Measurements from ENCODE around the gene ZNF823.
A peak's percentile ranks its signal among the peaks of the same experiment; 100 is the strongest.
"Not testable (repeated sequence)": the region's sequence is repeated elsewhere in the genome, so short reads cannot be mapped to it uniquely, and the experiment has no call there.

Gene ZNF823

DNA sequence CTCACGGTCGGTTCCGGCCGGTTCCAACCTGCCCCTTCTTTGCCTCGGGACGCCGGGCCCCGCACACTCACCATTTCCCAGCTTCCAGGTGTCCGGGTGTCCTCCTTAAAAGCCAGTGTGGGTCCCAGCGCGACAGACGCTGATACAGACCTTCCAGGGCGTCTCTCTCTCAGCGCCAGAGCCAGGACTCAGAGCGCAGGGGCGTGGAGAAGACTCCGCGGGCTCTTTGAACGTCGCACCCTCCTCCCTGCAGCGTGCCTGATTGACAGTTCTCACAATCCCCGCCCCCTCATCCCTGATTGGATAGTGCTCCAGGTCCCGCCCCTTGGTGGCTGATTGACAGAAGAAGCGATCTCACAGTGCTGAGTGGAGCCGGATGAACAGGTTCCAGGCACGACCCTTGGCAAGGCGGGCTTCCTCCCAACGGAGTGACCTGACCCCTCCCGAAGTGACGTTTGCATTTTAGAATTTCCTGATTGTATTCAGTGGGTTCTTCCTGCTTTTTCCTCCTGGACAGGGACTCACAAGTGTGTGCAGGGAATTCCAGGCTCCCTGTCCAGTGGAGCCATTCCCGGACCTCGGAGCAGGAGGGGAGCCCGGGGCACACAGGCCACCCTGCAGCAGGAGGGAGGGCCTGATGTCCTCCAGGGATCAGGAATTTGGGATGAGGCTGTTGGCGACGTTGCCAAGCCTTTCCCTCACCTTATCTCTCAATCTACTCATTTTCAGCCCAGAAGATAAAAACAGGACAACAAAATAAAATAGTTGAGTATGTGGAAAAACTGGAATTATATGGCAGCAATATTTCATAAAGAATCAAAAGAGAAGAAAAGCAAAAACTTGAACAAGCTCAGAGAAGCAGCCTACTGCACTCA lies at the start of gene ZNF823:
ZNF823 (minus strand) TSS at position 201 of the 875 bp plus-strand sequence; CDS start at position 74, 127 bp downstream.
- DNase-seq (ENCODE audit: low read depth, low spot score) = peak; percentile 99

DNA sequence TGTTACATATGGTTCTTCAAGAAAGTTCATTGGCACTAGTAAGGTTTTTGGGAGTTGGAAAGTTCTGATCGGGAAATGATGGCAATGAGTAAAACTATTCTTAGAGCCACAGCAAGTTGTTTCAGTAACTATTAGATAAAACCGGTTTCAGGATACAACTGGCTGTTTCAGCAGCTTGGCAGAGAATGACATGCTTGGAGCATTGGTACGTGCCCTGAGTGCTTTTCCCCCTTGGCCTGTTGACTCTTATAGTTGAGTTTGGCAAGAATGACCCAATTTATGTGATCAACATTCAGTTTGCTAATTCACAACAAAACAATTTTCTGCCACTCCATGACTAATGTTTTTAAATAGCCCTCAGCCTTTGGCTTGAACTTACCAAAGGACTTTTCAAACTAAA lies 48.8 kb upstream of the ZNF823 start:
- no peak for DNase-seq (ENCODE audit: low read depth, low spot score)

DNA sequence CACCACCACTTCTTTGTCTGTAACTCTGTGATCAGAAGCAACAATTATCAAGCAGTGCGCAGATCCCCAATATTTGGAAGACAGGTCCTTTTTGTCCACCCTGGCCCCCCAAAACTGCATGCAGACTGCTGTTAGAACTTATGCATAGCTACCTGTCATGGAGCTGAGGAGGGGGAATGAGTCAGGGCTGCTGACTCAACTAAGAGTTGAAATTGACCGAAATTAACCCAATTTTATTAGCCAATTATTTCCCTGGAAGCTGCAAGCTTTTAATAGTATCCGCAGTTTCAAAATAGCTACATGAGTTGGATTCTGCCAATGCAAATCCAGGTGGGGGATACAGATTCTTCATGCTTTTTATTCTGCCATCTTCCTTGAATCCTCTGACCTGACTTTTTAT lies 45.6 kb upstream of the ZNF823 start:
- no peak for DNase-seq (ENCODE audit: low read depth, low spot score)

DNA sequence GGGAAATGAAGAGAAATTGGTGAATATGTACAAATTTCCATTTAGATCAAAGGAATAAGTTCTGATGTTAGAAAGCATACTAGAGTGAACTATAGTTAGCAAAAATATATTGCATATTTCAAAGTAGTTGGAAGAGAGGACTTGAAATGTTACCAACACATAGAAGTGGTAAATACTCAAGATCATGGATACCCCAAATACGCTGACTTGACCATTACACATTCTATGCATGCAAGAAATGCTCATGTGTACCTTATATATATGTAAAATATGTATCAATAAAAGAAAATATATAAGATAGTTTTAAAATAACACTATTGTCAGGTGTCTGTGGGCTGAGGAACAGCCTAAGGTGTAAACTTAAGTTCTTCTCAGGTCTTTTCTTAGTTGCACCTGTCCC lies 45.0 kb upstream of the ZNF823 start:
- DNase-seq (ENCODE audit: low read depth, low spot score) = no peak

DNA sequence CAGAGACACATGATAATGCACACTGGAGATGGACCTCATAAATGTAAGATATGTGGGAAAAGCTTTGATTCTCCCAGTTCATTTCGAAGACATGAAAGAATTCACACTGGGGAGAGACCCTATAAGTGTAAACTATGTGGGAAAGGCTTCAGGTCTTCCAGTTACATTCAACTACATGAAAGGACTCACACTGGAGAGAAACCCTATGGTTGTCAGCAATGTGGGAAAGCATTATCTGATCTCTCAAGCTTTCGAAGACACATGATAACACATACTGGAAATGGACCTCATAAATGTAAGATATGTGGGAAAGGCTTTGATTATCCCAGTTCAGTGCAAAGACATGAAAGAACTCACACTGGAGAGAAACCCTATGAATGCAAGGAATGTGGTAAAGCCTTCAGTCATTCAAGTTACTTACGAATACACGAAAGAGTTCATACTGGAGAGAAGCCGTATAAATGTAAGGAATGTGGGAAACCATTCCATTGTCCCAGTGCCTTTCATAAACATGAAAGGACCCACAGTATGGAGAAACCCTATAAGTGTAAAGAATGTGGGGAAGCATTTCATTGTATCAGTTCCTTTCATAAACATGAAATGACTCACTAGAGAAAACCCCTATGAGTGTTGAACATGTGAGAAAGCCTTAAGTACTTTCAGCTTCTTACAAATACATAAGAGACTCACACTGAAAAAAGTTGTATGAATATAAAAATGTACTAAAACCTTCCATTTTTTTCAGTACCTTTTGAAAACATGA lies 42.7 kb upstream of the ZNF823 start:
- DNase-seq (ENCODE audit: low read depth, low spot score) = no peak

DNA sequence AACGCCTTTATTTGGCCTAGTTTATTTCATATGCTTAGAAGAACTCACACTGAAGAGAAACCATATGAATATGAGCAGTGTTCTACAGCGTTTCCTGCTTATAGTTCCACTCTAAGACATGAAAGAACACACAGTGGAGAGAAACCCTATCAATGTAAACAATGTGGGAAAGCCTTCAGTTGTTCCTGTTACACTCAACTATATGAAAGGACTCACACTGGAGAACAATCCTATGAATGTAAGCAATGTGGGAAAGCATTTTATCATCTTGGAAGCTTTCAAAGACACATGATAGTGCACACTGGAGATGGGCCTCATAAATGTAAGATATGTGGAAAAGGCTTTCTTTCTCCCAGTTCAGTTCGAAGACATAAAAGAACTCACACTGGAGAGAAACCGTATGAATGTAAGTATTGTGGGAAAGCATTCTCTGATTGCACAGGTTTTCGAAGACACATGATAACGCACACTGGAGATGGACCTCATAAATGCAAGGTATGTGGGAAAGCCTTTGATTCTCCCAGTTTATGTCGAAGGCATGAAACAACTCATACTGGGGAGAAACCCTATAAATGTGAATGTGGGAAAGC lies 41.8 kb upstream of the ZNF823 start:
- DNase-seq (ENCODE audit: low read depth, low spot score) = no peak

DNA sequence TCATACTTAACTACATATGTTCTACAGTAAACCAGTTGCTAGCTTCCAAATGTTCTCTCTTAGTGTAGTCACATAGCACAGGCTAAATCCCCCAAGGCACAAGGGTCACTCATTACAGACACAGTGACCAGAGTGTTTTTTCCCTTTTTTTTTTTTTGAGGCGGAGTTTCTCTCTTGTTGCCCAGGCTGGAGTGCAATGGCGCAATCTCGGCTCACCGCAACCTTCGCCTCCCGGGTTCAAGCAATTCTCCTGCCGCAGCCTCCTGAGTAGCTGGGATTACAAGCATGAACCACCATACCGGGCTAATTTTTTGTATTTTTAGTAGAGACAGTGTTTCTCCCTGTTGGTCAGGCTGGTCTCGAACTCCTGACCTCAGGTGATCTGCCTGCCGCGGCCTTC lies 37.9 kb upstream of the ZNF823 start:
- not testable (repeated sequence) for DNase-seq (ENCODE audit: low read depth, low spot score)

DNA sequence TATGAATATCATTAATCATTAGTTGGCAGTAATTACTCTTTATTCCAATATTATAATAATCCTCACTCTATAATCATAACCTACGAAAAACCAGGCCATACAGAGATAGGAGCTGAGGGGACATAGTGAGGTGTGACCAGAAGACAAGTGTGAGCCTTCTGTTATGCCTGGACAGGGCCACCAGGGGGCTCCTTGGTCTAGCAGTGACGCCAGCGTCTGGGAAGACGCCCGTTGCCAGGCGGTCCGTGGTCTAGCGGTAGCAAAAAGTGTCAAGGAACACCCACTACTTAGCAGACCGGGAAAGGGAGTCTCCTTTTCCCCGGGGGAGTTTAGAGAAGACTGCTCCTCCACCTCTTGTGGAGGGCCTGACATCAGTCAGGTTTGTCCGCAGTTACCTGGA lies 32.8 kb upstream of the ZNF823 start:
- DNase-seq (ENCODE audit: low read depth, low spot score) = not testable (repeated sequence)

DNA sequence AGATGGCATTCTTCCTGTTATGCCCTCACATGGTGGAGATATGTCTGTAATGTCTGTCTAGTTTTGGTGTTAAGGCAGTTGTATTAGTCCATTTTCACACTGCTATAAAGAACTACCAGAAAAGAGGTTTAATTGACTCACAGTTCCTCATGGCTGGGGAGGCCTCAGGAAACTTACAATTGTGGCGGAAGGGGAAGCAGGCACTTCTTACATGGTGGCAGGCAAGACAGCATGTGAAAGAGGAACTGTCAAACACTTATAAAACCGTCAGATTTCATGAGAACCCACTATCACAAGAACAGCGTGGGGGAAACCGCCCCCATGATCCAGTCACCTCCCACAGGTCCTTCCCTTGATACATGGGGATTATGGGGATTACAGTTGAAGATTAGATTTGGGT lies 31.2 kb upstream of the ZNF823 start:
- no peak for DNase-seq (ENCODE audit: low read depth, low spot score)

DNA sequence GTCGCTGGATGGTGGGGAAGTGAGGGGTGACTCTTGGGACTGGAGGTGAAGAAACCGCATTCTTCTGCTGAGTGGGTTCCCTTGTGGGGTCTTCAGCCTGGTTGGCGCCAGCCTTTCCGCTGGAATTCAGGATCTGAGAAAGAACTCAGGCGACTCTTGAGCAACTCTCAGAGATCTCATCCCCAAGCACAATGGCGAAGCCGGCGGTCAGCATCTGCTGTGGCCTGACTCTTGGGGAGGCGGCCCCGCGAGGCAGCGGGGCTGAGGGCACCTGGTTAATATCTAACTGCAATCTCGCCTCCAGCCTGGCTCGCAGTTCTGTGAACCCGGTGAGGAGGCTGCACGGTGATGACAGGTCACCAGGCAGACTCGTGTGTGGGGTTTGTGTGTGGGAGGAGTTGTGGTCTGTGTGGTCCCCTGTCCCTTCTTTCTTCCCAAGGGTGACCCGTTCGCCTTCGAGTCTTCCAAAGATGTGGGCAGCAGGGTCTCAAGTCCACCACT lies 28.9 kb upstream of the ZNF823 start:
- DNase-seq (ENCODE audit: low read depth, low spot score) = peak; percentile 67

DNA sequence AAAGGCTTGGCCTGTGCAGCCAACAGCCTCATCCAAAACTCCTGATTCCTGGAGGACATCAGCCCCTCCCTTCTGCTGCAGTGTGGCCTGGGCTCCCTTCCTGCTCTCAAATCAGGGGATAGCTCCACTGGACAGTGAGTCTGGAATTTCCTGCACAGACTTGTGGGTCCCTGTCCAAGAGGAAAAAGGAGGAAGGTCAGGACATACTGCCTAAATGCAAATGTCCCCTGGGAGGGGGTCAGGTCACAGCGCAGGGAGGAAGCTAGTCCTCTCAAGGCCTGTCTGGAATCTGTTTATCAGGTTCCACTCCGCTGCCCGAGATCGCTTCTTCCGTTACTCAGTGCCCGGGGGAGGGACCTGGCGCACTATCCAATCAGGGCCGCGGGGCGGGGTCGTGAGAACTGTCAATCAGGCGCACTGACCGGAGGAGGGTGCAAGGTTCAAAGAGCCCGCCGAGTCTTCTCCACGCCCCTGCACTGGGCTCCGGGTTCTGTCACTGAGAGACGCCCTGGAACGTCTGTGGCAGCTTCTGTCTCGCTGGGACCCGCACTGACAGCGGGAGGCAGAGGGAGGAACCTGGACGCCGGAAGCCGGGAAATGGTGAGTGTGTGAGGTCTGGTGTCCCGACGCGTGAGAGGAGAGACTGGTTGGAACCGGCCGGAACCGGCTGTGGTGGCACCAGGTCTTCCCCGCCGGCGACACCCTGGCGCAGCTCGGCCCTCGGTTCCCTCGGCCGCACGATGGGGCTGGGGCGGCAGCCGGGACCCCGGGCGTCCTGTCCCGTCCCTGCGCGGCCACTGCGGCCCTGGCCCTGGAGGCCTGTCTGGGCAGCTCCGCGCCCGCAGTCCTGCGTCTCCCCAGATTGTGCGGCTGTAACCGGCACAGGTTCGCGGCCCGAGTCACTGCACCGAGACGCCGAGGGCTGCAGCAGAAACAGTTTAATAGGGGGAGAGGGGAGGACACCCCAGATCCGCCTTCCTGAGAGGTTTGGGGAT lies 28.1 kb upstream of the ZNF823 start, which contains the start of gene ZNF441:
ZNF441 (plus strand) TSS at position 404 of the 995 bp plus-strand sequence; CDS start at position 598, 194 bp downstream.
- DNase-seq (ENCODE audit: low read depth, low spot score) = peak; percentile 98

DNA sequence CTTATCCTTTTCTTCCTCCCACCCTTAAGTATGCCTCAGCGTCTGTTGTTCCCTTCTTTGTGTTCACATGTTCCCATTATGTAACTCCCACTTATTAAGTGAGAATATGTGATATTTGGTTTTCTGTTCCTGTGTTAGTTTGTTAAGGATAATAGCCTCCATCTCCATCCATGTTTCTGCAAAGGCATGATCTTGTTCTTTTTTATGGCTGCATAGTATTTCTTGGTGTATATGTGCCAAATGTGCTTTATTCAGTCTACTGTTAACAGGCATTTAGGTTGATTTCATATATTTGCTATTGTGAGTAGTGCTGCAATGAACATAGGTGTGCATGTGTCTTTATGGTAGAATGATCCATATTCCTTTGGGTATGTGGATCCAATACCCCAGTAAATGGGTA lies 24.9 kb upstream of the ZNF823 start:
- DNase-seq (ENCODE audit: low read depth, low spot score) = no peak

DNA sequence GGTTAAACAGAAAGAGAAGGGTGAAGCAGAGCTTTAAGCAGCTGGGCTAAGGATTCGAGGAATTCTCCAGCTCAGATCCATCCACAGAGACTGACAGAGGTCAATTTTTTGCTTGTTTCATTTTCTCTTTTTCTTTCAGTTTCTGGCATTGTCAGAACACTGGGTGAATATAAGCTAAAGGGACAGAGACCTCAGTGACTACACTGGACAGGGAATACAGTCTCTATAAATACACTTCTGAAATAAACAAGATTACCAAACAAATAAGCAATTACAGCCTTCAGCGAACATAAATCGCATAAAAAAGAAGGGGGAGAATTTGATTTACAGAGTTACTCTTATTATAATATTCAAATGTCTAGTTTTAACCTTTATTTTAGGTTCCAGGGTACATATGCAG lies 24.4 kb upstream of the ZNF823 start:
- no peak for DNase-seq (ENCODE audit: low read depth, low spot score)

DNA sequence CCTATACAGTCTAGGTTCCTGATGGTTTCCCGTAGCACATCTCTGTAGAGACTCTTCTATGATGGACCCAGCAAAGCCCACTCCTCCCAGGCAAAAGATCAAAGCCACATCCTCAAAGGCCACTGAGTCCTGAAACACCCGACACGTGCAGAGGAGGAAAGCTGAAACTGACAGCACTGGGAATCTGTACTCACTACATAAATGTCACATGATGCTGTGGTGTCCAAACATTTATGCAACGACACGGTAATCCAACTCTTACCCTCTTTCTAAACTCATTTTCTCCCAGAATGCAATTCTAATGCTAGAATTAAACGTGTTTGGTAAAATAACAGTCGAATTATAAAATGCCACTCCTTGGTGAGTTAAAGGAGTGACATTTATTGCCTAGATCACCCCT lies 21.1 kb upstream of the ZNF823 start:
- no peak for DNase-seq (ENCODE audit: low read depth, low spot score)

DNA sequence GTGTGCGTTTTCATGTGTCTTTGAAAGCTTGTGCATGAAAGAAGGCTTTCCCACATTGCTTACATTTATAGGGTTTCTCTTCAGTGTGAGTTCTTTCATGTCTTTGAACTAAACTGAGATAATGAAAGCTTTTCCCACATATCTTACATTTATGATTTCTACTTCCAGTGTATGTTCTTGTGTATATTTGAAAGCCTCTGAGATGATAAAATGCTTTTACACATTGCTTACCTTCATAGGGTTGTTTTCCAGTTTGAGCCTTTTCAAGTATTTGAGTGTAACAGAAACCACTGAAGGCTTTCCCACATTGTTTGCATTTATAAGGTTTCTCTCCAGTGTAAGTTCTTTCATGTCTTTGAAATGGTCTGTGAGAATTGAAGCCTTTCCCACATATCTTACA lies 18.2 kb upstream of the ZNF823 start:
- DNase-seq (ENCODE audit: low read depth, low spot score) = no peak

DNA sequence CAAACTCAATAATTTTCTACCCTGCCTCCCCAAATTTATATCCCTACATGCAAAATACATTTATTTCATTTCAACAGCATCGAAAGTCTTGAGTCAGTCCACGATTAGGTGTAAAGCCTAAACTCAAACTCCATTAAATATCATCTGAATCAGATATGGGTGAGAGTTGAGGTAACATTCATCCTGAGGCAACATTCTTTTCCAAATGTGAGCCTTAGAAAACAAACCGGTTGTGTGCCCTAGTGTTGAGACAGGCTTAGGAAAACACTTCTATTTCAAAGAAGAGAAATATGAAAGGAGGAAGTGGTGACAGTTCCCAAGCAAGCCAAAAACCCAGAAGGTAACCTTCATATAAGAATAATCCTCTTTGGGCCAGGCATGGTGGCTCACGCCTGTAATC lies 15.9 kb upstream of the ZNF823 start:
- no peak for DNase-seq (ENCODE audit: low read depth, low spot score)

DNA sequence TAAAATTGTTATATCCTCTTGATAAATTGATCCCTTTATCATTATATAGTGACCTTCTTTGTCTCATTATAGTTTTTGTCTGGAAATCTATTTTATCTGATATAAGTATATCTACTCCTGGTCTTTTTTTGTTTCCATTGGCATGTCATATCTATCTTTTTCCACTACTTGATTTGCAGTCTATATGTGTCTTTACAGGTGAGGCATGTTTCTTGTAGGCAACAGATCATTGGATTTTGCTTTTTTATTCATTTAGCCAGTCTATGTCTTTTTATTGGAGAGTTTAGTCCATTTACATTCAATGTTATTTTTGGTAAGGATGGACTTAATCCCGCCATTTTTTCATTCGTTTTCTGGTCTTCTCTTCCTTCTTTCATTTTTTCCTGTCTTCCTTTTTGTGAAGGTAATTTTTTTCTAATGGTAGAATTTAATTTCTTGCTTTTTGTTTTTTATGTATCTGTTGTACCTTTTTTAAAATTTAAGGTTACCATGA lies 13.5 kb upstream of the ZNF823 start:
- DNase-seq (ENCODE audit: low read depth, low spot score) = no peak

DNA sequence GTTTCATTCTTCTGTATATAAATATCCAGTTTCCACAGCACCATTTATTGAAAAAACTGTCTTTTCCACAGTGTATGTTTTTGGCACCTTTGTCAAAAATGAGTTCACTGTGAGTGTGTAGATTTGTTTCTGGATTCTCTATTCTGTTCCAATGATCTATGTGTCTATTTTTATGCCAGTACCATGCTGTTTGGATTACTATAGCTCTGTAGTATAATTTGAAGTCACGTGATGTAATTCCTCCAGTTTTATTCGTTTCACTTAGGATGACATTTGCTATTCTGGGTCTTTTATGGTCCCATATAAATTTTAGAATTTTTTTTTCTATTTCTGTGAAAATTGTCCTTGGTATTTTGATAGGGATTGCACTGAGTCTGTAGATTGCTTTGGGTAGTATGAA lies 11.0 kb upstream of the ZNF823 start:
- no peak for DNase-seq (ENCODE audit: low read depth, low spot score)

DNA sequence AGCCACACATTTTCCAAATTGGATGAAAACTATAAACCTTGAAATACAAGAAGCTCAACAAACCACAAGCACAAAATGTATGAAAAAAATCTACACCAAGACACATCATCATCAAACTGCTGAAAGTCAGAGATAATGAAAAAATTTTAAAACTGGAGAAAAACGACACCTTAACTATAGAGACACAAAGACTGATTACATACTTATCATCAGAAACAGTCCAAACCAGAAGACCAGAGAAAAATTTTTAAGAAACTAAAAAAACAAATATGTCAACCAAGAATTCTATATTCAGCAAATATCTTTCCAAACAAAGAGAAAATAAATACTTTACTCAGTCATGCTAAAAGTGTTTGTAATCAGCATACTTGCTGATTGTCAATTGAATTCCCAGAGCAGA lies 8.5 kb upstream of the ZNF823 start:
- no peak for DNase-seq (ENCODE audit: low read depth, low spot score)

DNA sequence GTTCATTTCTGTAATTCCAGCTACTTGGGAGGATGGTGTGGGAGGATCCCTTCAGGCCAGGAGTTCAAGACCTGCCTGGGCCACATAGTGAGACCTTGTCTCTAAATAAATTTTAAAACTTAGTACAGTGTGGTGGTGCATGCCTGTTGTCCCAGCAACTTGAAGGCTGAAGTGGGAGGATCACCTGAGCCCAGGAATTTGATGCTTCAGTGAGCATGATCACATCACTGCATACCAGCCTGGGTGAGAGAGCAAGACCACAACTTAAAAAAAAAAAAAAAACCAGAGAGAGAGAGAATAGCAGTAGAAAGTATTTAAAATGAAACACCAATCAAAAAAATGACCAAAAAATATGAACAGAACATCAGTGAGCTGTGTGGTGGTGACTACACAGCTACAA lies 7.1 kb upstream of the ZNF823 start:
- DNase-seq (ENCODE audit: low read depth, low spot score) = no peak

Data from astrocyte of the hippocampus (primary cell).